AG04450 (cell line): ENCODE results near the gene SOD2. TPM values are rescaled to one million over a fixed set of nuclear protein-coding genes. Genes with fewer than 3 reads are reported as not detected.
"Not testable (repeated sequence)": the region's sequence is repeated elsewhere in the genome, so short reads cannot be mapped to it uniquely, and the experiment has no call there.

Experiments
- CTCF ChIA-PET: fragments of 300-600, 350-600 bp; formaldehyde crosslinking; extraction: SDS; loops from one replicate; lab custom pipeline; 2022; ENCODE audit warnings: antibody characterized with exemption, inconsistent platforms; lab: Charles Lee
- POLR2A ChIA-PET: fragments of 350-600 bp; formaldehyde crosslinking; extraction: SDS; loops from one replicate; lab custom pipeline; 2021; ENCODE audit warnings: antibody characterized with exemption, inconsistent platforms; lab: Yijun Ruan, JAX
- DNase-seq: peaks from one replicate; pipeline ENCODE4 v3.0.0-alpha.2; 2011; ENCODE audit warnings: low read depth, low spot score
- H3K27ac ChIP-seq: one replicate; pipeline ENCODE4 v1.5.1; 2012; ENCODE audit warnings: low read depth, low read length, control low read depth
- H3K27me3 ChIP-seq: one replicate; pipeline ENCODE4 v1.6.0; 2012; ENCODE audit warnings: low read length; ENCODE audit not compliant: control insufficient read depth, insufficient read depth
- H3K4me3 ChIP-seq: 2 replicates; pipeline ENCODE4 v1.5.1; 2011; ENCODE audit warnings: mild to moderate bottlenecking, low read depth, low read length, control low read depth
- H3K9me3 ChIP-seq: 2 replicates; pipeline ENCODE4 v1.5.1; 2012; ENCODE audit warnings: low read length; ENCODE audit not compliant: control insufficient read depth, insufficient read depth
- polyA plus RNA-seq: library from polyadenylated mRNA; depleted of rRNA; stranded (reverse); fragments of >200 nt; gene quantifications from 2 replicates; pipeline ENCODE4 v1.2.3, GENCODE V29; 2011
- TF ChIP-seq, protein P1 (sequence below): IDR thresholded peaks from 2 replicates; pipeline ENCODE4 v1.5.1; 2011; ENCODE audit warnings: low read depth, low read length, control low read depth, inconsistent platforms

The SOD2 gene
- polyA plus RNA-seq, 1 experiment = 126 TPM

DNA sequence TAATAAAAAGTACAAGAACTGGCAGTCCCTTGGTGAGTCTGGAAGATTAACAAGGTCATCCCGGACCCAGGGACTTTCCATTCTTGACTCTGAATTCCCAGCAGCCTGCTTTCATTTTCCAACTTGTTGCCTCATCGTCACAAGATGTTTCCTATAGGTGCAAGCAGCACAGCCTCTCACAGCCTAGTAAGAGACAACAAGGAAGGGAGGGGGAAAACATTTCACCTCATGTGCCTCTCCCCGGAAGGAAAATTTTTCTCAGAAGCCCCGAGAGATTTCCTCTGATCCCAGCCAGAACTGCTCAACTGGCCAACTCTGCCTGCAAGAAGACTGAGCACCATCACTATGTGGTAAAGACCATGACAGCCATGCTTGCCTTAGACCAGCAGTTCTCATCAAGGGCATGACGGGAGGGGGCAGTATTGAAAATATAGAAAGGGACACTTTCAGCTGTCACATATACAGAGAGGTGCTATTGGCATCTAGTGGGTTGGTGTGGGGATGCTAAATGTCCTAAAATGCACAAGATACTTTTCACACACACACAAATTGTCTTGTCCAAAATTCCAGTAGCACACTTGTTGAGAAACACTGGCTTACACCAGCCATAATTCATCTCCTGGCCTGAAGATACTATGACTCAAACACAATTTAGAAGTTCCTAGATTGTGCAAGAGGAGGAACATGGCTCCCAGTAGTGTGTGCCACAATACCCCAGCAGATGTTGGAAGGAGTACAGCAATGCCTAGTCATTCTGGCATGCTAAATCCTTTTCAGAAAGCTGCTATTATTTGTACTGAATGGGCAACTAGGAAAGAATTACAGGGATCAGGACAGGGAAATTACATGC is 23.4 kb upstream of the SOD2 start:
- no peaks in the 10 kb centered on the region for H3K27me3 ChIP-seq
- H3K27ac ChIP-seq = peak overlapping the region; percentile 94
- TF ChIP-seq, protein P1, sequence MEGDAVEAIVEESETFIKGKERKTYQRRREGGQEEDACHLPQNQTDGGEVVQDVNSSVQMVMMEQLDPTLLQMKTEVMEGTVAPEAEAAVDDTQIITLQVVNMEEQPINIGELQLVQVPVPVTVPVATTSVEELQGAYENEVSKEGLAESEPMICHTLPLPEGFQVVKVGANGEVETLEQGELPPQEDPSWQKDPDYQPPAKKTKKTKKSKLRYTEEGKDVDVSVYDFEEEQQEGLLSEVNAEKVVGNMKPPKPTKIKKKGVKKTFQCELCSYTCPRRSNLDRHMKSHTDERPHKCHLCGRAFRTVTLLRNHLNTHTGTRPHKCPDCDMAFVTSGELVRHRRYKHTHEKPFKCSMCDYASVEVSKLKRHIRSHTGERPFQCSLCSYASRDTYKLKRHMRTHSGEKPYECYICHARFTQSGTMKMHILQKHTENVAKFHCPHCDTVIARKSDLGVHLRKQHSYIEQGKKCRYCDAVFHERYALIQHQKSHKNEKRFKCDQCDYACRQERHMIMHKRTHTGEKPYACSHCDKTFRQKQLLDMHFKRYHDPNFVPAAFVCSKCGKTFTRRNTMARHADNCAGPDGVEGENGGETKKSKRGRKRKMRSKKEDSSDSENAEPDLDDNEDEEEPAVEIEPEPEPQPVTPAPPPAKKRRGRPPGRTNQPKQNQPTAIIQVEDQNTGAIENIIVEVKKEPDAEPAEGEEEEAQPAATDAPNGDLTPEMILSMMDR = no peak
- ChIA-PET POLR2A (interaction anchor here (0.6 to 2.4 kb wide), 2 partner anchors 10 to 19 kb away, joined by 4 to 11 read pairs; partner anchors contain the start of gene WTAP), CTCF (interaction anchor here (0.5 to 1.4 kb wide), 3 partner anchors 16 to 382 kb away, joined by 3 to 6 read pairs (median 5); no protein-coding TSS in a partner anchor)
- H3K9me3 ChIP-seq = no peaks in the 10 kb centered on the region
- DNase-seq = peak; percentile 89
- H3K4me3 ChIP-seq = no peak overlapping the region

DNA sequence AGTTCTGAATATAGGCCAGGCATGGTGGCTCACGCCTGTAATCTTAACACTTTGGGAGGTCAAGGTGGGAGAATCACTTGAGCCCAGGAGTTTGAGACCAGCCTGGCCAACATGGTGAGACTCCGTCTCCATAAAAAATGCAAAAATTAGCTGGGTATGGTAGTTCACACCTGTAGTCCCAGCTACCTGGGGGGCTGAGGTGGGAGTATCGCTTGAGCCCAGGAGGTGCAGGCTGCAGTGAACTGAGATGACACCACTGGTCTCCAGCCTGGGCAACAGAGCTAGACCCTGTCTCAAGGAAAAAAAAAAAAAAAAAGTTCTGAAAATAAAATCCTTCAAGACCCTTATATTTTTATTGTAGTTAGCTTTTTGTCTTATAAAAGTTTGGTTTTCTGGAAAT is 22.6 kb upstream of the SOD2 start:
- ChIA-PET CTCF (interaction anchor here (1.4 kb wide), 1 partner anchor 24 kb away, joined by 5 read pairs; no protein-coding TSS in a partner anchor), POLR2A (no interaction called here)
- Histone ChIP-seq H3K27me3 (no peaks in the 10 kb centered on the region), H3K27ac (no peak overlapping the region), H3K9me3 (no peaks in the 10 kb centered on the region), H3K4me3 (no peak overlapping the region)
- TF ChIP-seq, protein P1 = no peak
- no peak for DNase-seq

GRCh38 chr6:159715166-159715565 is 22.1 kb upstream of the SOD2 start:
- Histone ChIP-seq H3K4me3 (no peak overlapping the region), H3K27me3 (no peaks in the 10 kb centered on the region), H3K9me3 (no peaks in the 10 kb centered on the region), H3K27ac (no peak overlapping the region)
- TF ChIP-seq, protein P1 = no peak
- DNase-seq = no peak
- CTCF ChIA-PET = no interaction called here
- POLR2A ChIA-PET = no interaction called here

DNA sequence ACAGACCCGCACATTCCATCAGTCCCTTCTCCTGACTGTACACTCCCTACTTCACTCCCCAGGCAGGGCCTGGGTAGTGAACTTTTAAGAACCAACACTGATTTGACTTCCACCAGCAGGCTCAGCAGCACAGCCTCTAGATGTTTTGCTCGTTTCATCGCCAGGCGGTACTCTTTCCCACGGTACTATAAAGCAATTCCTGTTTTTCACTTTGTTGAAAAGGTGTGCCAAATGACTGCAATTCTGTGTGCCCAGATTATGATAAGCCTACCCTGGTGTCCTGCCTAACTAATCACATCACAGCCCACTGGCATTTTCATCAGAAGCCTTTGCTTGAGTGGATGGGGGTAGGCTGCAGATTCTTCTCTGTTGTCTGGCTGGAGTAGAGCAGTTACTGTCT is 21.4 kb upstream of the SOD2 start:
- no peak overlapping the region for H3K4me3 ChIP-seq
- H3K27ac ChIP-seq = no peak overlapping the region
- H3K9me3 ChIP-seq = no peaks in the 10 kb centered on the region
- no peaks in the 10 kb centered on the region for H3K27me3 ChIP-seq
- TF ChIP-seq, protein P1 = no peak
- DNase-seq = no peak
- POLR2A ChIA-PET = no interaction called here
- CTCF ChIA-PET = no interaction called here

DNA sequence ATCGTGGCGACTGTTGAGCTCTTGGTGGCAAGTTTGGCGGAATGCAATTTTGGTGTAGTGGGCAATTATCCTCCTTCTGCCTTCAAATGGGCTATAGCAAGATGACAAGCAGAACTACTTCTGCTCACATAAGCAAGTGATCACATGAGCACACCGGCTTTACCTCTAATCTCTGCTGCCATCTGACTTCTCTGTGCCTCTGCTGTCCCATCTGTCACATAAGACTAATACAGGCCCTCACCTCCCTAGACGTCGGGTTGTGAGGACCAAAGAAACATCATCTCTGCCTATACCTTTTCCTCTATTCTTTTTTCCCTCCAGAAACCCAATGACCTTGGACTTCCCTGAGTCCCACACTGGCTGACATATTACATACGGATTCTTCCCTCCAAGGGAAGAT is 20.9 kb upstream of the SOD2 start:
- POLR2A ChIA-PET = no interaction called here
- Histone ChIP-seq H3K9me3 (no peaks in the 10 kb centered on the region), H3K27me3 (no peaks in the 10 kb centered on the region), H3K27ac (no peak overlapping the region), H3K4me3 (no peak overlapping the region)
- CTCF ChIA-PET = interaction anchor here (0.5 kb wide), 1 partner anchor 46 kb away, joined by 6 read pairs; no protein-coding TSS in a partner anchor
- DNase-seq = no peak
- TF ChIP-seq, protein P1 = no peak

DNA sequence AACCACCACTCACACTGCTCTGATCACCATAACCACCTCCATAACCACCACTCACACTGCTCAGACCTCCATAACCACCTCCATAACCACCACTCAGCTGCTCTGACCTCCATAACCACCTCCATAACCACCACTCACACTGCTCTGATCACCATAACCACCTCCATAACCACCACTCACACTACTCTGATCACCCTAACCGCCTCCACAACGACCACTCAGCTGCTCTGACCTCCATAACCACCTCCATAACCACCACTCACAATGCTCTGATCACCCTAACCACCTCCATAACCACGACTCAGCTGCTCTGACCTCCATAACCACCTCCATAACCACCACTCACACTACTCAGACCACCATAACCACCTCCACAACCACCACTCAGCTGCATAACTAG is 19.3 kb upstream of the SOD2 start:
- CTCF ChIA-PET, H3K27me3 ChIP-seq: not testable (repeated sequence)

GRCh38 chr6:159710603-159711002 is 17.6 kb upstream of the SOD2 start:
- H3K9me3 ChIP-seq, CTCF ChIA-PET, H3K4me3 ChIP-seq, DNase-seq, H3K27me3 ChIP-seq, H3K27ac ChIP-seq, POLR2A ChIA-PET: not testable (repeated sequence)

More for the DNA sequence above, 19.3 kb upstream of the SOD2 start:
- H3K9me3 ChIP-seq, DNase-seq, H3K4me3 ChIP-seq, POLR2A ChIA-PET: not testable (repeated sequence)
- H3K27ac ChIP-seq = peak overlapping the region; percentile 11
